Activated CD4-positive, alpha-beta memory T cell treated with anti-CD3 and anti-CD28 coated beads, Interleukin-2, amount 10 ng/mL, durations not matched to agents 7 days and 5 days (primary cell): Measurements from ENCODE around the gene TMPRSS2. TPM values are rescaled to one million over a fixed set of nuclear protein-coding genes. Genes with fewer than 3 reads are reported as not detected.

ENCODE experiments used
- CTCF ChIA-PET: fragments of 350-600 bp; sonication (Branson Sonifier 250); formaldehyde crosslinking; loops from one replicate; lab custom pipeline; 2021; ENCODE audit warnings: antibody characterized with exemption, inconsistent platforms; lab: Charles Lee
- POLR2A ChIA-PET: fragments of 350-600 bp; sonication (Branson Sonifier 250); formaldehyde crosslinking; loops from one replicate; lab custom pipeline; 2021; ENCODE audit warnings: antibody characterized with exemption; lab: Charles Lee
- DNase-seq: peaks from one replicate; pipeline ENCODE4 v3.0.0-alpha.2; 2020
- H3K27ac Mint-ChIP-seq: one replicate; pipeline ENCODE4 v1.8.0; 2021; ENCODE audit warnings: mild to moderate bottlenecking, mixed read lengths
- H3K27me3 Mint-ChIP-seq: one replicate; pipeline ENCODE4 v1.8.0; 2021; ENCODE audit warnings: mixed read lengths
- H3K36me3 Mint-ChIP-seq: one replicate; pipeline ENCODE4 v1.8.0; 2021; ENCODE audit warnings: low read depth, mixed read lengths
- H3K4me1 Mint-ChIP-seq: one replicate; pipeline ENCODE4 v1.8.0; 2021; ENCODE audit warnings: mixed read lengths
- H3K4me3 Mint-ChIP-seq: one replicate; pipeline ENCODE4 v1.8.0; 2021; ENCODE audit warnings: mild to moderate bottlenecking, mixed read lengths
- H3K9me3 Mint-ChIP-seq: one replicate; pipeline ENCODE4 v1.8.0; 2021; ENCODE audit warnings: mixed read lengths
- total RNA-seq, 2 experiments: library from RNA; stranded (reverse); gene quantifications; one replicate each; pipeline ENCODE4 v1.2.3, GENCODE V29; 2021

TMPRSS2 gene
- total RNA-seq, 2 experiments from 2014 or later = not detected

DNA sequence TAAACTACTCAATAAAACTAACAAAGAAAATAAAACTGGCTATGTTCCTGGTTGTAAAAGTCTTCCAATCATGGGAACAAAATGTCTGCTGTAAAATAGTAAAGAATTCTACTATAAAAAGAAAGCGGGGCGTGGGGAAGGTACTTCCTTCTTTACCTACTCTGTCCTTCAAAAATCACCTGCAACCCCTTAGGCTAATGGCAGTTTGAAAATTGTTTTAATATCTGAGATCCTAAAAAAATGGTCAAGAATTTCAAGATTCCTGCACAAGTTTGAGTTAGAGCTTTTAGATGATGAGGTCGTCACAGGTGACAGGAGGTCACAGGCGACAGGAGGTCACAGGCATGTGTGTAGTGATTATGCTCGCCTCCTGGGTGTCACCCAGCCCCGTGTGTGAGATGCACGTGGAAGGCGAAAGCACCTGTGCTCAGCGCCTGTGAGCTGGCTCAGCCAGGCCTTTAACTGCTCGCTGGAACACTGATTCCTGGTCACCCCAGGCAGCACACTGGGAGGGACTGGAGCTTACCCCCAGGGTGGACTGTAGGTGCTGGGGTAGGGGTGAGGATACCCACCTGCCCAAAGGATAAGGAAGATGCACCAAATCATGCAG lies 18.6 kb upstream of the TMPRSS2 start:
- H3K4me1 Mint-ChIP-seq = peaks cover 6% of the 10 kb centered on the region
- CTCF ChIA-PET = no interaction called here

DNA sequence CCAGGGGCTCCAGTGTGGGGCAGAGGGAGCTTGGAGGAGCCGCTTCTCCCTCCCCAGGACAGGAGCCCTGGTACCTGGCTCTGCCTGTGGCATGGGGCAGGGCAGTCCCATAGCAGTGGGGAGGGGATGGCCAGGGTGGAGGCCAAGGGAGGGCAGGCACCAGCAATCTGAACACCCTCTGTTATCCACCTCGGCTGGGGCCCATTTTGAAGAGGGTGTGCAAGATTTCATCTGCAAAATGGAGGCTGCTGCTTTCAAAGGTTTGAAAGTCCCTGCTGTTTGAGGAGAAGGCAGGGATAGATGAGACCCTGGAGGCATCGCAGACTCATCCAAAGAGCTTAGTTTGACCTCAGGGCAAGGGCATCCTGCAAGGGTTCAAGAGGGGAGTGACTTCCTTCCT lies 15.2 kb upstream of the TMPRSS2 start:
- no peak for DNase-seq
- ChIA-PET POLR2A (no interaction called here), CTCF (no interaction called here)
- Mint-ChIP-seq H3K27ac (no peak overlapping the region), H3K9me3 (no peaks in the 10 kb centered on the region), H3K4me3 (no peak overlapping the region), H3K36me3 (no peaks in the 10 kb centered on the region), H3K4me1 (peaks cover 14% of the 10 kb centered on the region), H3K27me3 (peaks cover 17% of the 10 kb centered on the region)

More for the DNA sequence above, 18.6 kb upstream of the TMPRSS2 start:
- no peak for DNase-seq
- POLR2A ChIA-PET = no interaction called here
- peaks cover 11% of the 10 kb centered on the region for H3K27me3 Mint-ChIP-seq
- no peak overlapping the region for H3K27ac Mint-ChIP-seq
- no peak overlapping the region for H3K4me3 Mint-ChIP-seq
- H3K9me3 Mint-ChIP-seq = no peaks in the 10 kb centered on the region
- no peaks in the 10 kb centered on the region for H3K36me3 Mint-ChIP-seq

DNA sequence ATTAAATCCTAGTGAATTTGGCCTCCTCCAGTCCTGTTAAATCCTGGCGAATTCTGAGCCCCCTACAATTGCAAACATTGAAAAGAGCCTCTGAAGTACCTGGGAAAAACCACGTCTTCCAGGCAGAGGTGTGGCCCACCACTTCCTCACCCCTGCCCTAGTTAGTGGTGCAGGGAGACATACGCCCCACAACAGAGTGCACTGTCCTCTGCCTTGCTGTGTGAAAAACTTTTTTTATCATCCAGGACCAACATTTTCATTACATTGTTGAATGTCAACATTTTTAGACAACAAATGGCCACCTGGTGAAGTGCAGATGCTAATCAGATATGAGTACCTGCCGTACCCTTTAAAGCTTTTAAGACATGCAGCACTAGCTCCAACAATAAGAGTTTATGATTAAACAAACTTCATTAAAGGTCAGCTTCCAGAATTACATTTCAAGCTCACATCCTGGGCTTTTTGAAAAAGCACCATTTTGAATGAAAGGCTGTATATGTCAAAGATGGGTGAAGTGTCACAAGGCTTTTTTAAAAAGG lies 13.6 kb upstream of the TMPRSS2 start:
- Mint-ChIP-seq H3K27ac (no peak overlapping the region), H3K4me3 (no peak overlapping the region), H3K4me1 (peaks cover 14% of the 10 kb centered on the region), H3K27me3 (peaks cover 16% of the 10 kb centered on the region), H3K36me3 (no peaks in the 10 kb centered on the region), H3K9me3 (no peaks in the 10 kb centered on the region)
- POLR2A ChIA-PET = no interaction called here
- no peak for DNase-seq
- CTCF ChIA-PET = no interaction called here

DNA sequence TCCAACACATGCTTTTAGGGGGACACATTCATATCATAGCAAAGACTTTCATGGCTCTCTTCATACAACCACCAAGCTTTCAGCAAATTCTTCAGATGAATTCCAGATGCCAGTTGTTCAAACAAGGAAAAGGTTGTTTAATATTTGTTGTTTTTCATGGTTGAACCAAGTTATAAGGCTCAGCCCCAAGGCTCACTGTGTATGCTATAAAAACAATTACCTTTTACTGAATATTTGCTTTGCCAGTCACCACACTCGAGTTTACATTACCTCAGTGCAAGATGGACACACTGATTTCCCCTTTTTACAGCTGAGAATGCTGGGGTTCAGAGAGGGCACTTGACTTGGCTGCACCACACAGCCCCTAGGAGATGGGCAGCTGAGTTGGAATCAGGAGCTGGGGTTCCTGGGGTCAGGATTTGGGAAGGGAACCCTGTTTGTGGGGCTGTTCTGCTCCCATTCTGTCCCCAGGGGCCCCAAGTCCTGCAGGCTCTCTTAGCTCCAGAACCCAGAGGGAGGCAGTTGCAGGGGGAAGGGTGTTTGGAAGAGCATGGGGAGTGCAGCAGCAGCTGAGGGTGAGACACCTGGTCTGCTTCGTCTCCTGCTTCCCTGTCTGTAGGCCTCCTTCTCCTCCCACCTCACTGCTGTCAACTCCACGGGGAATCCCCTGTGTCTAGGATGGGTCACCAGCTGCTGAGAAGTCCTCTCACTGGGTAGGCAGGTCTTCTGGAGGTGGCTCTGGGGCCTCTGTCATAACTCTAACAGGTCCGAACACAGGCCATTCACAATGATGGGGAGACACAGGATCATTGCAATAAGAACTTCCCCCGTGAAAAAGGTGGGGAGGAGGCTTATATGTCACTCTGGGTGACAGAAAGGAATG lies 12.8 kb upstream of the TMPRSS2 start:
- peaks cover 14% of the 10 kb centered on the region for H3K4me1 Mint-ChIP-seq
- H3K27me3 Mint-ChIP-seq = peaks cover 13% of the 10 kb centered on the region
- ChIA-PET CTCF (no interaction called here), POLR2A (no interaction called here)
- no peak overlapping the region for H3K4me3 Mint-ChIP-seq
- DNase-seq = no peak
- no peak overlapping the region for H3K27ac Mint-ChIP-seq
- no peaks in the 10 kb centered on the region for H3K36me3 Mint-ChIP-seq
- H3K9me3 Mint-ChIP-seq = no peaks in the 10 kb centered on the region

DNA sequence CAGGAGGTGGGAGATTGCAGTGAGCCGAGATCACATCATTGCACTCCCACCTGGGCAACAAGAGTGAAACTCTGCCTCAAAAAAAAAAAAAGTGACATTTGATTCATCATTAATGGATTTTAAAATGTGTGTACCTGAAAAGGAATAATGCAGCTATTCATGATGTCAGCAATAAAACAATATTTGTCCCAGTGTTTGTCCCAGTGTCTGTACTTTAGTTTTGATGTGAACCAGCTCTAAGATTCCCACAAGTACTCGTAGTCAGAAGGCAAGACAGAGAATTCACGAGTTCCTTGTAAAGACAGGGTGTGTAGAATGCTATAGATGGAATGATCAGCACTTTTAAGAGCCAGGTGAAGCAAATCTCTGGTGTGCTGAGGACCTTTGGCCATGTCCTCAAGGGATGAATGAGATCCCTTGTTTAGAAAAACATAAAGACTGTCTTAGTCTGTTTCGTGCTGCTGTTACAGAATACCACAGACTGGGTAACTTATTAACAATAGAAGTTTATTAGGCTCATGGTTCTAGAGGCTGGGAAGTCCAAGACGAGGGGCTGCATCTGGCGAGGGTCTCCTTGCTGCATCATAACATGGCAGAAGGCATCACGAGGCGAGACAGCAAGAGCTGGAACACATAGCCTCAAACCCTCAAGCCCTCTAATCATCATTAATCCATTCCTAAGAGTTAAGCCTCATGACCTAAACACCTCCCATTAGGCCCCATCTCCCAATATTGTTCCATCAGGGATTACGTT lies 12.0 kb upstream of the TMPRSS2 start:
- no peaks in the 10 kb centered on the region for H3K9me3 Mint-ChIP-seq
- no peak overlapping the region for H3K4me3 Mint-ChIP-seq
- CTCF ChIA-PET = no interaction called here
- H3K27ac Mint-ChIP-seq = no peak overlapping the region
- H3K36me3 Mint-ChIP-seq = no peaks in the 10 kb centered on the region
- H3K4me1 Mint-ChIP-seq = peaks cover 14% of the 10 kb centered on the region
- peaks cover 13% of the 10 kb centered on the region for H3K27me3 Mint-ChIP-seq
- POLR2A ChIA-PET = no interaction called here
- DNase-seq = no peak

DNA sequence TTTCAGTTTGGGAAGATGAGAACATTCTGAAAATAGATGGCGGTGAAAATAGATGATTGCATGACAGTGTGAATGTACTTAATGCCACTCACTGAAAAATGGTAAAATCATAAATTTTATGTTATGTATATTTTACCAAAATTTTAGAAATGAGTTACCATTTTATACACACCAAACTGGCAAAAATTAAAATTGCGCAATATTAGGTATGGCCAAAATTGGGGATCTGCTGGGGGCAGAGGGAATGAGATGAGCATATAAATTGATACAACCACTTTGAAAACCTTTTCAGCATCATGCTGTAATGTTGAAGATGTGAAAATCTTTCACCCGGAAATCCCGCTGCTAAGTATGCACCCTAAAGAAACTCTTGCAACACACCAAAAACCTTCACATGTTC lies 10.8 kb upstream of the TMPRSS2 start:
- Mint-ChIP-seq H3K4me1 (peaks cover 14% of the 10 kb centered on the region), H3K4me3 (no peak overlapping the region), H3K27ac (no peak overlapping the region), H3K36me3 (no peaks in the 10 kb centered on the region), H3K9me3 (no peaks in the 10 kb centered on the region), H3K27me3 (peaks cover 13% of the 10 kb centered on the region)
- DNase-seq = no peak
- POLR2A ChIA-PET = no interaction called here
- CTCF ChIA-PET = no interaction called here

DNA sequence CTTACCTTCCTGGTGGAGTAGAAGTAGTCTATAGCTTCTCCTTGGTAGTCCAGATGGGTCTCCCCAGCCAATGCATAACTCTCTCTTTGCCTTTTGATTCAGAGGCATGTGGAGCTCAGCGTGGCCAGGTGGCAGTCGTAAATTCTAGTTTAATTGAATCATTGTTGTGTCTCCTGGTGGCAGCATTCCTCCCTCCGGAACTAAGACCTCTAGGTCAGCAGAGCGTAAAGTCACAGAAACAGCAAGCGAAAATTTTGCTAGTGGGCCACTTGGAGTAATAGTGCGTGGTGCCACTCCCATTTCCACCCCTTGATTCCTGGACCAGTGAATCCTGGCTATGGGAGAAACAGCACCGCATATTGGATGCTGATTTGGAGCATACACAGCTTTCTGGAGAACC lies 3.9 kb upstream of the TMPRSS2 start:
- POLR2A ChIA-PET = no interaction called here

DNA sequence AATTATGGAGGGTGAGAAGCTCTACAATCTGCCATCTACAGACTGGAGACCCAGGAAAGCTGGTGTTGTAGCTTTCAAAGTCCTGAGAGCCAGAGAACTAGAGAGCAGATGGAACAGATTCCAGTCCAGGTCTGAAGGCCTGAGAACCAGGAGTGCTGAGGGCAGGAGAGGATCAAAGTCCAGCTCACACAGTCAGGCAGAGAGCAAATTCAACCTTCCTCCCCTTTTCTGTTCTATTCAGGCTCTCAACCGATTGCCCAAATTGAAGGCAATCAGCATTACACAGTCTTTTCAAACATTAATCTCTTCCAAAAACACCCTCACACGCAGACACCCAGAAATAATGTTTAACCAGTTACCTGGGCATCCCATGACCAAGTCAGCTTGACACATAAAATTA lies 2.5 kb upstream of the TMPRSS2 start:
- ChIA-PET POLR2A (no interaction called here), CTCF (no interaction called here)
- Mint-ChIP-seq H3K27me3 (peaks cover 38% of the 10 kb centered on the region), H3K4me3 (no peak overlapping the region), H3K4me1 (no peaks in the 10 kb centered on the region), H3K36me3 (no peaks in the 10 kb centered on the region), H3K27ac (no peak overlapping the region), H3K9me3 (no peaks in the 10 kb centered on the region)
- no peak for DNase-seq

More for the DNA sequence above, 3.9 kb upstream of the TMPRSS2 start:
- no peak overlapping the region for H3K4me3 Mint-ChIP-seq
- no peaks in the 10 kb centered on the region for H3K4me1 Mint-ChIP-seq
- CTCF ChIA-PET = no interaction called here
- H3K36me3 Mint-ChIP-seq = no peaks in the 10 kb centered on the region
- peaks cover 25% of the 10 kb centered on the region for H3K27me3 Mint-ChIP-seq
- H3K27ac Mint-ChIP-seq = no peak overlapping the region
- DNase-seq = no peak
- H3K9me3 Mint-ChIP-seq = no peaks in the 10 kb centered on the region

DNA sequence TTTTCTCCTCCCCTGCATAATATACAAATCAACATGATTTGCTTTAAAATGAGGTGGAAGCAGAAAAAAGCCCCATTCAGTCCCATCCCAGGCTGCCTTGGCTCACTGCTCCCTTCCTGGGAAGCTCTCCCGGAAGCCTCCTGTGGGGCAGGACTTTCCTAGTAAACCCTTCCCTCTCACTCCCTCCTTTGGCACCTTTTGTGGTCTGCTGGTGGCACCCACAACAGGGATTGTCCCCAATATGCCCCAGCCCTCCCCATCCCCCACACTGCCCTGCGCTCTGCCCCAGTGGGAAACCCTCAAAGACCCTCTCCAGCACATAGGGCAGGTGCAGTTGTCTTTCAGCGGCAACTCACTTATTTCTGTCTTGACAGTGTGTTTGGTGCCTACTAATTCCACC lies 1.8 kb upstream of the TMPRSS2 start:
- ChIA-PET CTCF (no interaction called here), POLR2A (no interaction called here)
- DNase-seq = no peak
- Mint-ChIP-seq H3K27me3 (peaks cover 43% of the 10 kb centered on the region), H3K4me1 (no peaks in the 10 kb centered on the region), H3K27ac (no peak overlapping the region), H3K9me3 (no peaks in the 10 kb centered on the region), H3K36me3 (no peaks in the 10 kb centered on the region), H3K4me3 (no peak overlapping the region)

DNA sequence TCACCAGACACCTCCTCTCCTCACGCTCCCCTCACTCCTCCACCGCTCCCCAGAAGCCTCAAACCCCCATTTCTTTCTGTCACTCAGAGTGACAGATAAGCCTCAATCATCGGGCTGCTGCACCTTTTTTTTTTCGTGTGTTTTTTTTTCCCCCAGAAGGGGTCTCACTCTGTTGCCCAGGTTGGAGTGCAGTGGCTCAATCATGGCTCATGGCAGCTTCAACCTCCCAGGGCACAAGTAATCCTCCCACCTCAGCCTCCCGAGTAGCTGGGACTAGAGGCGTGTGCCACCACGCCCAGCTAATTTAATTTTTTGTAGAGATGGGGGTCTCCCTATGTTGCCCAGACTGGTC lies 1.2 kb upstream of the TMPRSS2 start:
- no peaks in the 10 kb centered on the region for H3K36me3 Mint-ChIP-seq
- H3K27me3 Mint-ChIP-seq = peaks cover 48% of the 10 kb centered on the region
- H3K27ac Mint-ChIP-seq = no peak overlapping the region
- H3K9me3 Mint-ChIP-seq = no peaks in the 10 kb centered on the region
- DNase-seq = no peak
- ChIA-PET POLR2A (no interaction called here), CTCF (no interaction called here)
- H3K4me3 Mint-ChIP-seq = no peak overlapping the region
- peaks cover 3% of the 10 kb centered on the region for H3K4me1 Mint-ChIP-seq

DNA sequence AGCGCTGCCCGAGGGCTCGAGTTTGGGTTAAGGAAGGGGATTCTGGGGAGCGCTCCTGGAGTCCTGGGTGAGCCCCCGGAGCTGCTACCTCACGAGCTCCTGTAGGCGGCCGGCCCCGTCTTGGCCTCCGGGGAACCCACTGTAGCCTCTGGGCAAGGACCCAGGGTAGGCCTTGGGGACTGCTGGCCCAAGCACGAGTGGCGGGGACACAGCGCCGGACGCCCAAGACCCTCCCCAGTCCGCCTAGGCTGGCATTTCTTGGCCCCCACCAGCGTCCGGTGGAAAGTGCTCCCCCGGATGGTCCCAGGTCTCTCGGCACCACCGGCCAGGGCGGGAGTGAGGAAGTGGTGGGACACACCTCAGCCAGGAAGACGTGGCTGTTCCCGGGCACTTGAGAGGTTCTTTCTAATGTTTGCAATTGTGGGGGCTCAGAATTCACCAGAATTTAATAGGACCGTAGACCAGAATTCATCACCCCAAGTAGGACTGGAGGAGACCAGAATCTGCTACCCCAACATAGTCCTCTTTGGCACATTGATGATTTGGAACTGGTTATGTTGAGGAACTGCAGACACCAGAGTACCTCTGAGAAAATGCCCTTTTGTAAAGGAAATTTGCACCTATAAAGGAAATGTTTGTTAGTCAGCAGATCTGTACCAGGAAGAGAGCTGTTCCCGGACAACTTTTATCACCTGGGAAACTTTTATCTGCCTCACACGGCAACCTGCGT lies 622 bp upstream of the TMPRSS2 start:
- Mint-ChIP-seq H3K4me3 (no peak overlapping the region), H3K27me3 (peaks cover 54% of the 10 kb centered on the region), H3K4me1 (peaks cover 5% of the 10 kb centered on the region), H3K36me3 (no peaks in the 10 kb centered on the region), H3K27ac (no peak overlapping the region), H3K9me3 (no peaks in the 10 kb centered on the region)
- CTCF ChIA-PET = no interaction called here
- DNase-seq = no peak
- POLR2A ChIA-PET = no interaction called here

DNA sequence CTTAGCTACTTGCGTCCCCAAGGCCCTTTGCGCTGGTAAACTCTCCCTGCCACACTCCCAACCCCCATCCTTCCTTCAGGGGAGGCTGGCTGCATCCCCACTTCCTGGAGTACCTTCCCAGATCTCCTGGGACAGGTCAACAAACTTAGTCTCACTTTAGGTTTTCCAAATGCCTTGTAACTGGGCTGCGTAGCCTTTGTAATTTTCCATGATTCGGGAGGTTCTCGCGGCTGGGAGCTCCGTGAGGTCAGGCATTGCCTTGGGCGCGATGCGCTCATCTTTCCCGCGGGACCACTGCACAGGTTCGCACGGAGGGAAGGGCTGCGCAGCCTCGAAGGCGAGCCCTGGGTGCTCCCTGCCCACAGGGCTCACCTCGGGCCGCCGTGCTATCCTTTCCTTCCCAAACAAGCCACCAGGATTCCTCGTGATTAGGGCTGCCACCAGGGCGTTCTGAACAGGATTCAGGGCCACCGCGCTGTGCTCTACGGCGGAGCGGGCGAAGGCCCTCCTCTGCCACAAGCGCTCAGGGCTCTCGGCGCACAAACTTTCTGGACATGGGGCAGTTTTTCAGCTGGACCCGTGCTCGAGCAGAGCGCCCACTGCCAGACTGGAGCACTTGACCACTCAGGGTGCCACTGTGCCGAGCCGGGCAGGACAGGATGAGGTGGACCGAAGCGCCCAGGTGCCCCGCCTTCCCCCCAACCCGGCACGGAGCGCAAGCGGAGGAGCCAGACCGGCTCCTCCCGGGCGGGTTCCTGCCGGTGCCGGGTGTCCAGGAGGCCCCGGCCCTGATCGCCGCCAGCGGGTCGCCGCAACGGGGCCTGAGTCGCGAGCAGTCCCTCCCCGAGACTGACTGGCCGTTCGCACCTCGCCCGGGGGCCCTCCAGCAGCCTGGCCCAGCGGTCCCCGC lies 1.1 kb downstream of the TMPRSS2 start:
- POLR2A ChIA-PET = no interaction called here
- peaks cover 5% of the 10 kb centered on the region for H3K4me1 Mint-ChIP-seq
- H3K4me3 Mint-ChIP-seq = no peak overlapping the region
- no peak overlapping the region for H3K27ac Mint-ChIP-seq
- H3K36me3 Mint-ChIP-seq = no peaks in the 10 kb centered on the region
- CTCF ChIA-PET = interaction anchor here (0.6 kb wide), 1 partner anchor 10 kb away, joined by 4 read pairs; no protein-coding TSS in a partner anchor
- peaks cover 61% of the 10 kb centered on the region for H3K27me3 Mint-ChIP-seq
- H3K9me3 Mint-ChIP-seq = no peaks in the 10 kb centered on the region
- no peak for DNase-seq
